Liver (tissue), 9 donors: ENCODE results near the gene COL4A4. TPM values are rescaled to one million over a fixed set of nuclear protein-coding genes. Genes with fewer than 3 reads are reported as not detected.

ENCODE experiments used
- DNase-seq: peaks from one replicate; pipeline ENCODE4 v3.0.0-alpha.2; 2017; ENCODE audit warnings: low spot score
- H3K27ac ChIP-seq, 2 donors: one replicate each; pipeline ENCODE4 v1.7.0; 2013; ENCODE audit warnings: inconsistent platforms in 2 of 2, low read length in 2 of 2, control low read depth in 1 of 2, low read depth in 1 of 2, mild to moderate bottlenecking in 1 of 2
- H3K27me3 ChIP-seq, 4 donors: one replicate each; pipeline versions ENCODE4 v1.6.1 to v1.7.0; 2013; ENCODE audit warnings: low read length in 3 of 4, inconsistent platforms in 1 of 4, mild to moderate bottlenecking in 1 of 4, moderate library complexity in 1 of 4; ENCODE audit not compliant: control insufficient read depth in 4 of 4, insufficient read depth in 4 of 4
- H3K36me3 ChIP-seq, 4 donors: one replicate each; pipeline versions ENCODE4 v1.6.1 to v1.7.0; 2013; ENCODE audit warnings: low read length in 3 of 4, mild to moderate bottlenecking in 3 of 4, low read depth in 1 of 4, moderate library complexity in 1 of 4; ENCODE audit not compliant: control insufficient read depth in 4 of 4, insufficient read depth in 3 of 4
- H3K4me1 ChIP-seq, 4 donors: one replicate each; pipeline versions ENCODE4 v1.6.1 to v1.7.0; 2013; ENCODE audit warnings: low read length in 3 of 4, mild to moderate bottlenecking in 3 of 4, moderate library complexity in 1 of 4; ENCODE audit not compliant: control insufficient read depth in 4 of 4, insufficient read depth in 4 of 4
- H3K4me3 ChIP-seq, 3 donors: one replicate each; pipeline versions ENCODE4 v1.6.1 to v1.7.0; 2013; ENCODE audit warnings: low read length in 3 of 3, control low read depth in 1 of 3, low read depth in 1 of 3, mild to moderate bottlenecking in 1 of 3
- H3K9ac ChIP-seq, 2 donors: one replicate each; pipeline ENCODE4 v1.7.0; 2013; ENCODE audit warnings: low read length in 2 of 2, mild to moderate bottlenecking in 2 of 2, moderate library complexity in 2 of 2, control low read depth in 1 of 2, low read depth in 1 of 2
- H3K9me3 ChIP-seq, 4 donors: one replicate each; pipeline versions ENCODE4 v1.6.1 to v1.7.0; 2013; ENCODE audit warnings: low read length in 3 of 4; ENCODE audit not compliant: control insufficient read depth in 4 of 4
- EGR1 ChIP-seq, 2 donors: IDR thresholded peaks; 2 replicates each; pipeline ENCODE4 v1.6.1; 2016 to 2018; ENCODE audit warnings: antibody characterized with exemption in 2 of 2, low read depth in 2 of 2
- FOXA1 ChIP-seq: IDR thresholded peaks from 2 replicates; pipeline ENCODE4 v1.6.1; 2016; ENCODE audit warnings: antibody characterized with exemption
- FOXA2 ChIP-seq: IDR thresholded peaks from 2 replicates; pipeline ENCODE4 v1.6.1; 2016; ENCODE audit warnings: antibody characterized with exemption
- GABPA ChIP-seq, 2 donors: IDR thresholded peaks in 1 of 2; conservative IDR thresholded peaks in 1 of 2; 2 replicates each; pipeline ENCODE4 v1.6.1; 2016; ENCODE audit warnings: antibody characterized with exemption in 2 of 2, mild to moderate bottlenecking in 1 of 2, moderate library complexity in 1 of 2
- HNF4A ChIP-seq, 2 donors: conservative IDR thresholded peaks; 2 replicates each; pipeline ENCODE4 v1.6.1; 2016; ENCODE audit warnings: antibody characterized with exemption in 2 of 2, mild to moderate bottlenecking in 2 of 2
- HNF4G ChIP-seq: IDR thresholded peaks from 2 replicates; pipeline ENCODE4 v1.6.1; 2016; ENCODE audit warnings: antibody characterized with exemption
- JUND ChIP-seq, 2 donors: IDR thresholded peaks; 2 replicates each; pipeline ENCODE4 v1.6.1; 2016; ENCODE audit warnings: antibody characterized with exemption in 2 of 2
- MAX ChIP-seq: IDR thresholded peaks from 2 replicates; pipeline ENCODE4 v1.6.1; 2016; ENCODE audit warnings: antibody characterized with exemption
- NR2F2 ChIP-seq: IDR thresholded peaks from 2 replicates; pipeline ENCODE4 v1.6.1; 2016; ENCODE audit warnings: antibody characterized with exemption
- RAD21 ChIP-seq, 2 donors: IDR thresholded peaks; 2 replicates each; pipeline ENCODE4 v1.6.1; 2016; ENCODE audit warnings: antibody characterized with exemption in 2 of 2, mild to moderate bottlenecking in 2 of 2
- REST ChIP-seq: IDR thresholded peaks from 2 replicates; pipeline ENCODE4 v1.6.1; 2016; ENCODE audit warnings: antibody characterized with exemption, mild to moderate bottlenecking
- RXRA ChIP-seq, 2 donors: IDR thresholded peaks; 2 replicates each; pipeline ENCODE4 v1.6.1; 2017 to 2018; ENCODE audit warnings: antibody characterized with exemption in 2 of 2, mild to moderate bottlenecking in 1 of 2
- SP1 ChIP-seq: IDR thresholded peaks from 2 replicates; pipeline ENCODE4 v1.6.1; 2018; ENCODE audit warnings: antibody characterized with exemption, mild to moderate bottlenecking
- TAF1 ChIP-seq: conservative IDR thresholded peaks from 2 replicates; pipeline ENCODE4 v1.6.1; 2016; ENCODE audit warnings: antibody characterized with exemption, mild to moderate bottlenecking
- YY1 ChIP-seq: IDR thresholded peaks from 2 replicates; pipeline ENCODE4 v1.6.1; 2016; ENCODE audit warnings: antibody characterized with exemption, mild to moderate bottlenecking
- ZBTB33 ChIP-seq: IDR thresholded peaks from 2 replicates; pipeline ENCODE4 v1.6.1; 2016; ENCODE audit warnings: antibody characterized with exemption
- WGBS: extraction: QIAGEN DNeasy Blood & Tissue Kit; methylation state at CpG from one replicate; pipeline ENCODE4 v1.1.7; 2013; 5-methylcytosine and 5-hydroxymethylcytosine counted together
- polyA plus RNA-seq, 2 donors: library from polyadenylated mRNA; stranded (reverse) in 1 of 2; unstranded in 1 of 2; fragments of 200-250 nt in 1 of 2; fragments of >200 nt in 1 of 2; fragmentation: Nextera tagmentation in 1 of 2; extraction: Ambion mirVana in 1 of 2; gene quantifications; one replicate each; pipeline versions ENCODE4 v1.2.1 to v1.2.3, GENCODE V29; 2013 to 2015
- total RNA-seq, 2 donors: library from RNA; depleted of rRNA; stranded (reverse); fragments of >200 nt; gene quantifications; one replicate each; pipeline ENCODE4 v1.2.3, GENCODE V29; 2014
- TF ChIP-seq, protein P1 (sequence below): fragments of 150-350 bp; IDR thresholded peaks from 2 replicates; pipeline ENCODE4 v1.5.1; 2017; ENCODE audit warnings: improper control_type of control experiment, low read depth, low read length; ENCODE audit not compliant: missing input control
- TF ChIP-seq, protein P2 (sequence below): IDR thresholded peaks from 2 replicates; pipeline ENCODE4 v1.6.1; 2016; ENCODE audit warnings: antibody characterized with exemption
- donor health status: healthy.
- donor health status: healthy.
- donor health status: healthy.
- donor health status: healthy.
- donor health status: healthy.

Gene COL4A4
- total and polyA plus RNA-seq, 4 donors: 0.14 to 3.8 (median 0.82) TPM

GRCh38 chr2:226993171-226993570 is 170.8 kb downstream of the COL4A4 start:
- DNase-seq: no peak
- Histone ChIP-seq H3K27me3 (no peaks in the 10 kb centered on the region), H3K36me3 (peaks cover 0 to 2% (median 0%) of the 10 kb centered on the region in 4 donors), H3K4me1 (no peaks in the 10 kb centered on the region), H3K9me3 (no peaks in the 10 kb centered on the region), H3K9ac (no peak overlapping the region), H3K4me3 (no peak overlapping the region), H3K27ac (no peak overlapping the region)
- 90% methylated on average over 4 of the region's 4 CpGs for WGBS
- TF ChIP-seq ZBTB33: no peak
- no peak for TF ChIP-seq YY1
- no peak for TF ChIP-seq HNF4A (conservative IDR thresholded peaks at IDR 0.05)
- TF ChIP-seq SP1: no peak
- no peak for TF ChIP-seq REST
- TF ChIP-seq FOXA2: no peak
- TF ChIP-seq MAX: no peak
- TF ChIP-seq, protein P1, sequence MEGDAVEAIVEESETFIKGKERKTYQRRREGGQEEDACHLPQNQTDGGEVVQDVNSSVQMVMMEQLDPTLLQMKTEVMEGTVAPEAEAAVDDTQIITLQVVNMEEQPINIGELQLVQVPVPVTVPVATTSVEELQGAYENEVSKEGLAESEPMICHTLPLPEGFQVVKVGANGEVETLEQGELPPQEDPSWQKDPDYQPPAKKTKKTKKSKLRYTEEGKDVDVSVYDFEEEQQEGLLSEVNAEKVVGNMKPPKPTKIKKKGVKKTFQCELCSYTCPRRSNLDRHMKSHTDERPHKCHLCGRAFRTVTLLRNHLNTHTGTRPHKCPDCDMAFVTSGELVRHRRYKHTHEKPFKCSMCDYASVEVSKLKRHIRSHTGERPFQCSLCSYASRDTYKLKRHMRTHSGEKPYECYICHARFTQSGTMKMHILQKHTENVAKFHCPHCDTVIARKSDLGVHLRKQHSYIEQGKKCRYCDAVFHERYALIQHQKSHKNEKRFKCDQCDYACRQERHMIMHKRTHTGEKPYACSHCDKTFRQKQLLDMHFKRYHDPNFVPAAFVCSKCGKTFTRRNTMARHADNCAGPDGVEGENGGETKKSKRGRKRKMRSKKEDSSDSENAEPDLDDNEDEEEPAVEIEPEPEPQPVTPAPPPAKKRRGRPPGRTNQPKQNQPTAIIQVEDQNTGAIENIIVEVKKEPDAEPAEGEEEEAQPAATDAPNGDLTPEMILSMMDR: no peak
- TF ChIP-seq, protein P2, sequence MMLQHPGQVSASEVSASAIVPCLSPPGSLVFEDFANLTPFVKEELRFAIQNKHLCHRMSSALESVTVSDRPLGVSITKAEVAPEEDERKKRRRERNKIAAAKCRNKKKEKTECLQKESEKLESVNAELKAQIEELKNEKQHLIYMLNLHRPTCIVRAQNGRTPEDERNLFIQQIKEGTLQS: no peak
- TF ChIP-seq JUND (IDR thresholded peaks at IDR 0.05): no peak
- TF ChIP-seq EGR1 (IDR thresholded peaks at IDR 0.05; ENCODE audit: low read depth in 2 of 2): no peak
- TF ChIP-seq GABPA (IDR thresholded peaks at IDR 0.05 in 1 of 2, conservative IDR thresholded peaks at IDR 0.05 in 1 of 2): no peak
- no peak for TF ChIP-seq HNF4G
- no peak for TF ChIP-seq RXRA (IDR thresholded peaks at IDR 0.05)
- TF ChIP-seq NR2F2: no peak
- no peak for TF ChIP-seq RAD21 (IDR thresholded peaks at IDR 0.05)
- TF ChIP-seq TAF1: no peak
- TF ChIP-seq FOXA1: no peak
